H54 (cell line): Measurements from ENCODE around the gene CLDN22.

Experiments used
- DNase-seq: peaks from one replicate; pipeline ENCODE4 v3.0.0; 2011; ENCODE audit warnings: low spot score, mixed read lengths; ENCODE audit not compliant: insufficient read length
- FAIRE-seq: peaks from 3 replicates; lab custom pipeline; 2011; peaks lifted over from hg19 to GRCh38; lab: Jason Lieb, UNC
- POLR2A ChIP-seq: IDR thresholded peaks from 2 replicates; pipeline ENCODE4 v1.6.1; 2011; ENCODE audit warnings: low read depth, mild to moderate bottlenecking, low read length

Gene CLDN22

DNA sequence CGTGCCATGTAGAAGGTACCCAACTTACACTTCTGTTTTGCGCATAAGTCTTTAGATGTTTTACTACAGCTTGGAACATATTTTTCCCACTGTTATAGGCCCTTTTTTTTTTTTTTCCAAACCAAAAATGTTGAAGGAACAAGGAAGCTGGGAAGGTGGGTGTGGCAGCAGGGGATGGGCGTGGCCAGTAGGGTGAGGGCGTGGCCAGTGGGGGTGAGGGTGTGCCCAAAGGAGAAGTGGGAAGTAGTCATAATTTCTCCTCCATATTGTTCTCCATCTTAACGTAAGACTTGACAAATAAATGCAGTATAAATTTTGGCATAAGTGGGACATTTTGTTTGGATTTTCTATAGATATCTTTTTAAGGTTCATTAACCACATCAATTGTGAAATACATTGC lies 30.4 kb downstream of the CLDN22 start:
- DNase-seq = no peak
- no peak for TF ChIP-seq POLR2A
- FAIRE-seq = no peak

DNA sequence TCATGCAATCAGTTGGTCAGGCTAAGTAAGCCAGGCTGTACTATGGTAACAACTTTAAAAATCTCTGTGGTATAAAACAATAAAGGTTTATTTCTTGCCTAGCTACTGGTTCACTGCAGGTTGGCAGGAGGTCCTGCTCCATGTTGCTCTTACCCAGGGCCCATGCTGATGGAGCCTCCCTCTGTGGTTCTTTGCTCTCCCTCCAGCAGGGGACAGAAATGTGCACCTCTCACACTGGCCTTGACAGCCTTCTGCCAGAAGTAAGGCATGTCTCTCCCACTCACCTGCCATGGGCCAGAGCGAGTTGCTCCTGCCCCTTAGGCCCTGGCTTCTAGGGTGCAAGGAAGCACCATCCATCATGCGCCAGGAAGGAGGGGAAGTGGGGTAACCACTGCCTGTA lies 31.1 kb downstream of the CLDN22 start:
- DNase-seq (no peak), FAIRE-seq (no peak)
- no peak for TF ChIP-seq POLR2A

DNA sequence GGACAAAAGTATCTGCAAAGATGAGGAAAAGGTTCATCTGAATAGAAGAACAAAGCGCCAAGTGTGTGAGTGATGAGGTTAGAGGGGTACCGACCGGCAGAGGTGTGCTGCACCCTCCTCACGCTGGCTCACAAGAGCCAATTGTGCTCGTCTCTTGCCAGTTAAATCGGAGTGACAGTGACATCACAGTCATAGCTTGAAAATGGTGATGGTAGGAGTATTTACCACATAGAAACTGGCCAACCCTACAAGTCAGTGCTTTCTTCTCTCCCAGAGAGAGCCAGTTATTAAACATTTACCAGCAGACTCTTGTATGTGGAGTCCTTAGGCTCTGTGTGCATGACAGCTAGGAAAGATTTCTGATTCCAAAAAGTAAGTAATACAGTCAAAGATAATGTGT lies 32.4 kb downstream of the CLDN22 start:
- no peak for TF ChIP-seq POLR2A
- no peak for DNase-seq
- FAIRE-seq = no peak

DNA sequence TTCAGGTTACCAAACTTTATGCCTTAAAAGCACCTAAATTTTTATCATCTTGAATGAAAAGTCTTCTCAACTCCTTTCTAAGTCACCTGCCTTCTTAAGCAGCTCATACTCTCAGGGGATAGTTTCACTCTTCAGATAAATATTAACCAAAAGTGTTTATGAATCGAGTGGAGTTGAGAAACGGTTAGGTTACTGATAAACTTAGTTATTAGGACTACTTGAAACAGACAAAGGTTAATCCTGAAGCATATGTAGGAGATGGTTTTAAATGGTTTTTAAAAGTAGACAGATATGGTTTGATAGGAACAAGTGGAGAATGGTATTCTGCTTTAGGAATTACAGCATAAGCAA lies 32.8 kb downstream of the CLDN22 start:
- FAIRE-seq = no peak
- DNase-seq = no peak
- no peak for TF ChIP-seq POLR2A

DNA sequence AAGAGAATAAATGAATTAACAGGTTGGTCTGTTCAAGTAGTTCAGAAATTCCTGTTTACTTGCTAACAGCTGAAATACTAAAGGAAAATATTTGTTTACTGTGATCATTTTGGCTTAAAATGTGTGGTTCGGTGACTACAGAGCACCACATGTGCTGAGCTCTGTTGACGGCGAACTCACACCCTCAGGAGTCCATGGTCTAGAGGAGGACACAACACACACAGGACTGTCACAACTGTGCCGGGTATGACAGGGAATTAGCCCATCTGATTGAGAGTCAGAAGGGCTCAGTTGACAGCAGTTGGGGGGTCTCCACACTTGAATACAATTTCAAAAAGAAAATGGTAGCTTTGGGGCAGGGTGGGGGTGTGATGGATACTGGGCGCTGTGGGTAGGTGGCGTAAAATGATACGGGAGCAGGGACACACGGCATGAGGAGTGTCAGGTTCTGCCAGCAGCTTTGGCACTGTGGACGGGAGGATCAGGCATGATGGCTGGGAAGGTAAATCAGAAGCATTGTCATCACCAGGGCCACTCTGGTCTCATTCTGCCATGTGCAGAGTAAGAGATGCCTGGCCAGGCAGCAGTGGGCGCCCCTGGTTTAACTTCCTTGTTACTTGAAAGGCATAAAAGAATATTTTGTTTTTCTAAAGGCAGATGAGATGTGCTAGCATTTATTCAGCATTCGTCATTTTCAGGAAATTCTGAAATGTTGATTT lies 33.3 kb downstream of the CLDN22 start:
- DNase-seq (no peak), FAIRE-seq (no peak)

DNA sequence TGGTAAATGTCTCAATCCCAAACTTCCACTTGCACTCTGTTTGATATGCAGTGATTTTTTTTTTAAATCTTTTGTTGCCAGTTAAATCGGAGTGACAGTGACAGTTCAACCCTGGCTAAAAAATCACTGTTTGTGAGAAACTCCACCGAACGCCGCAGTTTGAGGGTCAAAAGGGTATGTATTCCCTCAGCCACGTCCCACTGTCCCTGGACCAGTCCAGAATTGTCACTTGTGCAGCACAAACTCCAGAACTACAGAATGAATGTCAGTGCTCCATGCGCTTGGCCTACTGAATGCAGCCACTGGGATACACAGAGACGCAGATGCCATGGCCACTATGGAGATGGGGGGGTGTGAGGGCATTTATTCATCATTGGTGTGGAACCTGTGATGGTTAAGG lies 34.2 kb downstream of the CLDN22 start:
- no peak for DNase-seq
- no peak for FAIRE-seq

More for the DNA sequence above, 33.3 kb downstream of the CLDN22 start:
- no peak for TF ChIP-seq POLR2A

DNA sequence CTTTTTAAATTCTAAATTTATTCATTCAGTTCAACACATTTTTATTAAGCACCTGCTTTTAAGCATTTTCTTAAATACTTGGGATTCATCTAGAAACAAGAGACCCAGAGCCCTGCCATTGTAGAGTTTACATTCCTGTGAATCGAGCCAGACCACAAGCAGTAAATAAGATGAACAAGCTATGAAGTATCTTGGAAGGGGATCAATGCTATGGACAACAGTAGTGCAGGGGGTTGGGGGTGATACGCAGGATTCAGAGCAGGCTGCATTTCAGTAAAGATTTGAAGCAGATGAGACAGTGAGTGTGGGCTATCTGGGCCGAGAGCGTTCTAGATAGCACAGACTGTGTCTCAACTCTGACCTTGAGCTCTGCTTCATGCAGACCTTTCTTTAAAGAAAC lies 35.1 kb downstream of the CLDN22 start:
- TF ChIP-seq POLR2A = no peak
- DNase-seq = no peak
- no peak for FAIRE-seq

More for the DNA sequence above, 34.2 kb downstream of the CLDN22 start:
- TF ChIP-seq POLR2A = no peak

DNA sequence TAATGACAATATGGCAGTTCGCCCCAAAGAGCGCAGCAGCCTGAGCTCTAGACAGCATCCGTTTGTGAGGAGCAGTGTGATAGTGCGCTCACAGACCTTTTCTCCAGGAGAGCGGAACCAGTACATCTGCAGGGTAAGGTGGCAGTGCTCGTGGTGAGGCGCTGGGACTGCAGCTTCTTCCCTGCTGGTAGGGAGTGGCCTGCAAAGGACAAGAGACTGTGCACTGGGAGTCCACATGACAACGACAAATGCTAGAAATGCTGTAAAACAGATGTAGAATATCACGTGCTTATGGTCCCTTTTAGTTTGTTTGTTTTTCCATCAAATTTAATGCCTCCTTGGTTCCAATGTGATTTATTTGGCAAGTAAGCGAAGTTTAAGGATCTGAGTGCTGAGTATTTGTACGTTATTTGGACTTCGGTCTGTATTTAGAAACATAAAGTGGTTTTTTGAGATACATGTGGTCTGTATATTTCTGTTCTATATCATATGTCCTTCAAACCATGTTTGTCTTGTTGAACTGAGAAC lies 35.8 kb downstream of the CLDN22 start:
- no peak for FAIRE-seq
- DNase-seq = no peak
- TF ChIP-seq POLR2A = no peak

DNA sequence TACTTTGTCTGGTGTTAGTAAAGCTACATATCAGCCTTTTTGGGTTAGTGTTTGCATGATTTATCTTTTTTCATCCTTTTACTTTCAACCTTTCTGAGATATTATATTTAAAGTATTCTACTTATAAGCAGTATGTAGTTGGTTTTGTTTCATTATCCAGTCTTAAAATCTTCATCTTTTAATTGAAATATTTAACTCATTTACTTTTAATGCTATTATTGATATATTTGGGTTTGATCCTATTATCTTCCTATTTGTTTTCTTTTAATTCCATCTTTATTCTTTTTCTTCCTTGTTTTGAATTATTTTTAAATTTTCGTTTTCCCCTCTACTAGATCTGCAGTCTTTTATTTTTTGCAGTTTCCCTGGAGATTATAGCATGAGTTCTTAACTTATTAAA lies 44.0 kb downstream of the CLDN22 start:
- FAIRE-seq (no peak), DNase-seq (no peak)
- TF ChIP-seq POLR2A = no peak

DNA sequence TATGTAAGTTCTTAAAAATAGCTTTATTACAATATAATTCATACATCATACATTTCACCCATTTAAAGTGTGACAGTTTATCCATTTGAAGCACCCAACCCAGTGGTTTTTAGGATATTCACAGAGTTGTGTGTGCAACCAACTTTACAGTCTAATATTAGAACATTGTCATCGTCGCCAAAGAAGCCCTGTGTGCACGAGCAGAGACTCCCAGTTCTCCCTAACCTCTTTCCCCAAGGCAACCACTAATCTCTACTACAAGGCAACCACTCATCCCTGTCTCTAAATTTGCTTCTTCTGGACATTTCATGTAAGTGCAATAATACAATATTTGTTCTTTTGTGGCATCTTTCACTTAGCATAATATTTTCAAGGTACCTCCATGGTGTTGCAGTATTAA lies 47.7 kb downstream of the CLDN22 start:
- FAIRE-seq (no peak), DNase-seq (no peak)
- no peak for TF ChIP-seq POLR2A

DNA sequence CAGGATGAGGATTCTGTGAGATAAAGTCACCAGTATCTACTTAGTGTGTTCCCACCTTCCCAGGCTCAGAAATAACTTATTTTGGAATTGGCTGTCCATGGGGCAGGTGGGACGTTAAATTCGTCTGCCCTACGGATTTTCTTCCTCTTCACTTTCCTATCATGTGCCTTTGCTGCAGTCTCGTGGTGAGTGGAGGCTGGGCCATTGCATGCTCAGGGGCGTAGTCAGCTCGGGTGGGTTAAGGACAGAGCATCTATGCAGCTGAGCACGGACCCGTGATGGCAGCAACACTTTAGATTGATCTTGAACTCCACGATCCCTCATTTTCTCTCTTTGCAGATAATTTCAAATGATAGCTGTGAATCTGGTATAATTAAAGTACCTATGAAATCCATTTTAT lies 51.5 kb downstream of the CLDN22 start:
- TF ChIP-seq POLR2A = no peak
- FAIRE-seq (no peak), DNase-seq (no peak)
